HEK293 (cell line): ENCODE measurements around the gene OR10A6.

Experiments
- CTCF ChIA-PET: fragments of 350-600 bp; formaldehyde crosslinking; extraction: SDS; loops from one replicate; lab custom pipeline; 2021; ENCODE audit warnings: antibody characterized with exemption; lab: Yijun Ruan, JAX
- POLR2A ChIA-PET: fragments of 300-600 bp; formaldehyde crosslinking; extraction: SDS; loops from one replicate; lab custom pipeline; 2020; ENCODE audit warnings: antibody characterized with exemption, inconsistent platforms; lab: Yijun Ruan, JAX
- H3K27ac ChIP-seq: fragments of 200-500 bp; sonication (Bioruptor generic); 2 replicates; pipeline ENCODE4 v1.5.1; 2014; ENCODE audit warnings: low read depth, low read length, control low read depth, inconsistent platforms; ENCODE audit errors: extremely low read depth
- H3K36me3 ChIP-seq, 2 experiments: fragments of 200-500 bp in 1 of 2; sonication (Bioruptor generic) in 1 of 2; 1 replicate in 1 of 2; 2 replicates in 1 of 2; pipeline ENCODE4 v1.5.1; 2014 to 2017; ENCODE audit warnings: inconsistent platforms in 2 of 2, low read length in 2 of 2; ENCODE audit not compliant: control insufficient read depth in 2 of 2, insufficient read depth in 1 of 2
- H3K4me1 ChIP-seq: fragments of 200-500 bp; sonication (Bioruptor generic); 2 replicates; pipeline ENCODE4 v1.5.1; 2014; ENCODE audit warnings: mild to moderate bottlenecking, low read length, inconsistent platforms; ENCODE audit not compliant: control insufficient read depth, insufficient read depth
- H3K4me3 ChIP-seq: 2 replicates; pipeline ENCODE4 v1.5.1; 2011; ENCODE audit warnings: low read depth, mild to moderate bottlenecking, control low read depth, low read length, moderate library complexity
- H3K9me3 ChIP-seq: fragments of 200-500 bp; sonication (Bioruptor generic); 2 replicates; pipeline ENCODE4 v1.5.1; 2014; ENCODE audit warnings: low read depth, low read length, inconsistent platforms; ENCODE audit not compliant: control insufficient read depth, insufficient read depth
- GLI4 ChIP-seq: fragments of 450-650 bp; formaldehyde crosslinking; IDR thresholded peaks from 2 replicates; pipeline ENCODE4 v1.5.1; 2016; ENCODE audit warnings: missing biosample characterization, missing genetic modification characterization
- ZBTB20 ChIP-seq: fragments of 450-650 bp; formaldehyde crosslinking; IDR thresholded peaks from 2 replicates; pipeline ENCODE4 v1.5.1; 2016; ENCODE audit warnings: missing biosample characterization, missing genetic modification characterization
- ZBTB7A ChIP-seq: fragments of 450-650 bp; formaldehyde crosslinking; IDR thresholded peaks from 2 replicates; pipeline ENCODE4 v1.5.1; 2016; ENCODE audit warnings: low read depth, missing biosample characterization, missing genetic modification characterization
- ZBTB8A ChIP-seq: fragments of 450-650 bp; formaldehyde crosslinking; IDR thresholded peaks from 2 replicates; pipeline ENCODE4 v1.5.1; 2016; ENCODE audit warnings: missing biosample characterization, missing genetic modification characterization
- ZNF121 ChIP-seq: fragments of 450-650 bp; formaldehyde crosslinking; IDR thresholded peaks from 2 replicates; pipeline ENCODE4 v1.5.1; 2016; ENCODE audit warnings: missing biosample characterization, missing genetic modification characterization
- ZNF2 ChIP-seq: fragments of 450-650 bp; formaldehyde crosslinking; IDR thresholded peaks from 2 replicates; pipeline ENCODE4 v1.5.1; 2016; ENCODE audit warnings: missing biosample characterization, missing genetic modification characterization
- ZNF24 ChIP-seq: fragments of 450-650 bp; formaldehyde crosslinking; IDR thresholded peaks from 2 replicates; pipeline ENCODE4 v1.5.1; 2016; ENCODE audit warnings: missing biosample characterization, missing genetic modification characterization
- ZNF274 ChIP-seq, 2 experiments: fragments of 200-500 bp in 1 of 2; fragments of 450-650 bp in 1 of 2; sonication (Bioruptor generic) in 1 of 2; formaldehyde crosslinking in 1 of 2; IDR thresholded peaks; 2 replicates each; pipeline versions ENCODE4 v1.5.1 to v1.6.1; 2014 to 2016; ENCODE audit warnings: borderline replicate concordance in 1 of 2, inconsistent platforms in 1 of 2, low read length in 1 of 2, missing biosample characterization in 1 of 2, missing genetic modification characterization in 1 of 2
- ZNF391 ChIP-seq: fragments of 450-650 bp; formaldehyde crosslinking; IDR thresholded peaks from 2 replicates; pipeline ENCODE4 v1.5.1; 2016; ENCODE audit warnings: low read depth, missing biosample characterization, missing genetic modification characterization, borderline replicate concordance
- ZNF404 ChIP-seq: fragments of 450-650 bp; formaldehyde crosslinking; IDR thresholded peaks from 2 replicates; pipeline ENCODE4 v1.5.1; 2017; ENCODE audit warnings: missing biosample characterization, missing genetic modification characterization
- ZNF426 ChIP-seq: fragments of 450-650 bp; formaldehyde crosslinking; IDR thresholded peaks from 2 replicates; pipeline ENCODE4 v1.5.1; 2017; ENCODE audit warnings: missing biosample characterization, missing genetic modification characterization, mild to moderate bottlenecking, inconsistent platforms, moderate library complexity
- ZNF621 ChIP-seq: fragments of 450-650 bp; formaldehyde crosslinking; IDR thresholded peaks from 2 replicates; pipeline ENCODE4 v1.5.1; 2017; ENCODE audit warnings: missing biosample characterization, missing genetic modification characterization
- ZNF768 ChIP-seq: fragments of 450-650 bp; formaldehyde crosslinking; IDR thresholded peaks from 2 replicates; pipeline ENCODE4 v1.5.1; 2018; ENCODE audit warnings: missing biosample characterization, mild to moderate bottlenecking, missing genetic modification characterization
- ZNF777 ChIP-seq: fragments of 450-650 bp; formaldehyde crosslinking; IDR thresholded peaks from 2 replicates; pipeline ENCODE4 v1.5.1; 2017; ENCODE audit warnings: missing biosample characterization, missing genetic modification characterization, borderline replicate concordance
- TF ChIP-seq, protein P1 (sequence below): fragments of 450-650 bp; formaldehyde crosslinking; IDR thresholded peaks from 2 replicates; pipeline ENCODE4 v1.5.1; 2016; ENCODE audit warnings: missing biosample characterization, missing genetic modification characterization
- TF ChIP-seq, protein P2 (sequence below): fragments of 450-650 bp; formaldehyde crosslinking; IDR thresholded peaks from 2 replicates; pipeline ENCODE4; 2016; ENCODE audit warnings: missing biosample characterization, missing genetic modification characterization

OR10A6 gene

DNA sequence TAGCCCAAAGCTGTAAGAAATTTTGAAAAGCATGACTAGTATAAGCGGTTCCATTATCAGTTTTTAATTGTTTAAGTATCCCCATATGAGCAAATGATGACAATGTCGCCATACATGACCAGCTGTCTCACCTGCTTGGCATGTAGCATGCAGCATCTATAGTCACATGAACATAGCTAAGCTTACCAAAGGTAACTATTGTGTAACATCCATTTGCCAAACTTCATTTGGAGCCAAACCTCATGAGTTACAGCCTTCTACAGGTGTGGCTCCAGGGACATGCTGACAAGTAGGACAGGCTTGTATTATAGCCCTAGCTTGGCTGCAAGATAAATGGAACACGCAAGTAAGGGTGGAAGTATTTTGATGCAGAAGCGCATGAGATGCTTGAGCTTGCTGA lies 30.4 kb downstream of the OR10A6 start (continued):
- TF ChIP-seq ZNF274 (IDR thresholded peaks at IDR 0.05; ENCODE audit: low read length) (no peak), ZNF274 (tag by site-specific recombination; IDR thresholded peaks at IDR 0.05; ENCODE audit: borderline replicate concordance) (no peak)

DNA sequence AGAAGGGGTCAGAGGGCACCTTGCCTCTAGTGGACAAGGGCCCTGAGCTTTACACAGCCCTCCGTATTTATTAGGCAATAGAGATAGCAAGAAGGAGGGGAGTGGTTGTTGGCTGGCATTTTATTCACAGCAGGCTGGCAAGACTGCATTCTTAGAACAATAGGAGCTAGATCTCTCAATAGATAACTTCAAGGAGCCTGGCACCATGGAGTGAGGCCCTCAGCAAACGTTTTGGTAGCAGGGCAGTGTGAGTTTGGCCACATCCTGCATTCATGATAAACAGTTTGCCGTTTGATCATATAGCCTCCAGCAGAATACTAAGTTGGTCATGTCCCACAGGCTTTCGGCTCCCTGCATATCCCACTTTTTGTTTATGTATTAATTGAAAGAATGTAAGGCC lies 31.6 kb downstream of the OR10A6 start:
- CTCF ChIA-PET: interaction anchor here (1.0 to 1.2 kb wide), 2 partner anchors 9 to 87 kb away, joined by 3 read pairs; partner anchors contain the start of gene EIF3F
- Histone ChIP-seq H3K4me3 (no peak overlapping the region), H3K9me3 (no peaks in the 10 kb centered on the region), H3K27ac (no peak overlapping the region), H3K4me1 (no peaks in the 10 kb centered on the region), H3K36me3 (no peaks in the 10 kb centered on the region)
- TF ChIP-seq ZBTB8A (no peak), ZNF121 (no peak), ZNF426 (tag by site-specific recombination) (no peak), GLI4 (tag by site-specific recombination) (no peak), ZNF24 (tag by site-specific recombination) (no peak), ZNF391 (tag by site-specific recombination) (no peak)
- TF ChIP-seq, protein P1, sequence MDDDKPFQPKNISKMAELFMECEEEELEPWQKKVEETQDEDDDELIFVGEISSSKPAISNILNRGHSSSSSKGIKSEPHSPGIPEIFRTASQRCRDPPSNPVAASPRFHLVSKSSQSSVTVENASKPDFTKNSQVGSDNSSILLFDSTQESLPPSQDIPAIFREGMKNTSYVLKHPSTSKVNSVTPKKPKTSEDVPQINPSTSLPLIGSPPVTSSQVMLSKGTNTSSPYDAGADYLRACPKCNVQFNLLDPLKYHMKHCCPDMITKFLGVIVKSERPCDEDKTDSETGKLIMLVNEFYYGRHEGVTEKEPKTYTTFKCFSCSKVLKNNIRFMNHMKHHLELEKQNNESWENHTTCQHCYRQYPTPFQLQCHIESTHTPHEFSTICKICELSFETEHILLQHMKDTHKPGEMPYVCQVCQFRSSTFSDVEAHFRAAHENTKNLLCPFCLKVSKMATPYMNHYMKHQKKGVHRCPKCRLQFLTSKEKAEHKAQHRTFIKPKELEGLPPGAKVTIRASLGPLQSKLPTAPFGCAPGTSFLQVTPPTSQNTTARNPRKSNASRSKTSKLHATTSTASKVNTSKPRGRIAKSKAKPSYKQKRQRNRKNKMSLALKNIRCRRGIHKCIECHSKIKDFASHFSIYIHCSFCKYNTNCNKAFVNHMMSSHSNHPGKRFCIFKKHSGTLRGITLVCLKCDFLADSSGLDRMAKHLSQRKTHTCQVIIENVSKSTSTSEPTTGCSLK (tag by site-specific recombination): no peak
- TF ChIP-seq, protein P2, sequence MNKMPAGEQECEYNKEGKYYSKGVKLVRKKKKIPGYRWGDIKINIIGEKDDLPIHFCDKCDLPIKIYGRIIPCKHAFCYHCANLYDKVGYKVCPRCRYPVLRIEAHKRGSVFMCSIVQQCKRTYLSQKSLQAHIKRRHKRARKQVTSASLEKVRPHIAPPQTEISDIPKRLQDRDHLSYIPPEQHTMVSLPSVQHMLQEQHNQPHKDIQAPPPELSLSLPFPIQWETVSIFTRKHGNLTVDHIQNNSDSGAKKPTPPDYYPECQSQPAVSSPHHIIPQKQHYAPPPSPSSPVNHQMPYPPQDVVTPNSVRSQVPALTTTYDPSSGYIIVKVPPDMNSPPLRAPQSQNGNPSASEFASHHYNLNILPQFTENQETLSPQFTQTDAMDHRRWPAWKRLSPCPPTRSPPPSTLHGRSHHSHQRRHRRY (tag by site-specific recombination): no peak
- POLR2A ChIA-PET: no interaction called here

DNA sequence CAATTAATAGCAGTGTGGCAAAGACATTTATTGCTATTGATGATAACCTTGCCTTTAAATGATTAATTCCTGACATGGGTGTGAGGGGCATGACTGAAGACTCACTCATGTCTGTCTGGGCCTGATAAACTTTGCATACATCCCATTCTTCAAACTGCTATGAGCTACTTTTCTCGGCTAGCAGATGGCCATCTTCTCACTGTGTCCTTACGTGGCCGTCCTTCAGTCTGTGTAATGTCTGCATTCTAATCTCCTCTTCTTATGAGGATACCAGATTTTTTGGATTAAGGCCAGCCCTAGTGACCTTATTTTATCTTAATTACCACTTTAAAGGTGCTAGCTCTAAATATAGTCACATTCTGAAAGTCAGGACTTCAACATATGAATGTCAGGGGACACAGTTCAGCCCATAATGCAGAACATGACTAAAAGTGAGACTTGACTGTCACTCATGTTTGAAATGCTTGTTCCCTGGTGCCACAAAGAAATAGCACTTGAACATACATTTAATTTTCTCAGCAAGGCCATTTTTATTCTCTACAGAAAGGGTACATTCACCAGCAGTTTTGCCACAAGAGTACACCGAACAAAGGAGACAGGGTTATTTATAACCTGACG lies 32.3 kb downstream of the OR10A6 start:
- POLR2A ChIA-PET: no interaction called here
- Histone ChIP-seq H3K27ac (no peak overlapping the region), H3K4me3 (no peak overlapping the region), H3K36me3 (no peaks in the 10 kb centered on the region), H3K4me1 (no peaks in the 10 kb centered on the region), H3K9me3 (no peaks in the 10 kb centered on the region)
- CTCF ChIA-PET: interaction anchor here (1.0 to 1.2 kb wide), 2 partner anchors 8 to 88 kb away, joined by 3 read pairs; partner anchors contain the start of gene EIF3F
- TF ChIP-seq ZBTB7A (tag by site-specific recombination): no peak
- no peak for TF ChIP-seq ZNF2 (tag by site-specific recombination)
- TF ChIP-seq ZNF404 (tag by site-specific recombination): no peak
- no peak for TF ChIP-seq ZBTB20 (tag by site-specific recombination)
- TF ChIP-seq ZNF777 (tag by site-specific recombination): no peak
- no peak for TF ChIP-seq ZNF768 (tag by site-specific recombination)
- TF ChIP-seq ZNF621 (tag by site-specific recombination): no peak
